ENCODE measurements around the gene SMOC1.

Gene SMOC1

DNA sequence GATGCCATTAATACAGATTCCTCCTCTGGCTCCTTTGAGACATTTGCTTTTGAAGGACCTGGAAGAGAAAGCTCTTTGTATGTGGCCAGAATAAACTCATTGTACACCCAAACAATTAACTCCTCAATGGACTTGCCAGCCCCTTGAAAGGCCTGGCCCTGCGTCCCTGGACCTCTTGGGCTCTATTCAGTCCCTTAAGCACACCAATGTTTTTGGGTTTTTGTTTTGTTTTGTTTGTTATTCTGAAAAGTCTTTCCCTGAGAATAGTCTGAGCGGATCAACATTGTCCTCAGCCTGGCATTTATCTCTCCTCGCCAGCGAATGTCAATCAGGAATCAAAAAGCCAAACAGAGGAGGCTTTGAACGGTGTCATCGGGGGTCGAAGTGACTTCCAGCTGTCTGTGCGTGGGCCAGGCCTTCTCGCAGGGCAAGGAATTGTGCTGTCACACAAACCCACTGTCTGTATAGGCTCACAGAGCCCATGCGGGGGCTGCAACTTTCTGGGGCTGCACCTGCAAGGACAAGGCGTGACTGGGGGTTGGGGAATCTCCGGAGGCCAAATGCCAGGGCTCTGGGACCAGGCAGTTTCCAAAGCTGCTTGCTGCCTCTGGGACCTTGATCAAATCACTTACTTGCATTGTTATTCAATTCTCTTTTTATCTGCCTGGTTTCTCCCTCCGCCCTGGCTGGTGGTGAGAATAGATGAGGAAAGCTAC lies 108.3 kb downstream of the SMOC1 start:
- DNase-seq = no peak

DNA sequence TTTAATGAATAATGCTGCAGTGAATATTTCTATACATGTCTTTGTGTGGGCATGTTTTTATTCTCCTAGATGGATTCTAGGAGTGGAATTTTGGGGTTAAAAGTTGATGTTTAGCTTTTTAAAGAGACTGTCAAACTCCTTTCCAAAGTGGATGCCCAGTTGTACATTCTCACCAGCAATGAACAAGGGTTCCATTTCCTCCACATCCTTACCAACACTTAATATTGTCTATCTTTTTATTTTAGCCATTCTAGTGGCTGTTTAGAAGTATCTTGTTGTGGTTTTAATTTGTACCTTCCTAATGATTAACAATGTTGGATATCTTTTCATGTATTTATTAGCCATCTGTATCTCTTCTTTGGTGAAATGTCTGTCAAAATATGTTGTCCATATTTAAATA lies 109.8 kb downstream of the SMOC1 start:
- DNase-seq = no peak

- DNase-seq = no peak
These were observed 110.4 kb downstream of the SMOC1 start for GRCh38 chr14:69989622-69990021.

DNA sequence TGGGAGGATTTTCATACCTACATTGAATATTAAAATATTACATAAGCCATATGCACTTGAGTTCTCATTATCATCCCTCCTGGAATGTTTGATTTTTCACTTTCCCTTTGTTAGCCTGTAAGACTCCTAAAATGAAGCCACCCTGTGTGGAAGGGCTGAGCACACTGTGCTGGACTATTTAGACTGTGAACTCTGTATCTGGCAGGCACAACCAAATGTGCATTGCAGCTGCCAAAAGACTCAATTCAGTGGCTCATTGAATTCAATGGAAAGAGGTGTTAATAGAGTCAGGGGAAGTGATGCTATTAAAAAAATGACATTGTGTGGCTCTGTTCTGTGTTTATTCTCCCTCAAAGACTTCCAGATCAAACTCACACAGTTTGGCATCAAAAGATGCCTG lies 111.1 kb downstream of the SMOC1 start:
- no peak for DNase-seq

- DNase-seq = no peak
These were observed 112.2 kb downstream of the SMOC1 start for GRCh38 chr14:69991422-69991821.

- no peak for DNase-seq
These were observed 113.3 kb downstream of the SMOC1 start for GRCh38 chr14:69992564-69992963.

DNA sequence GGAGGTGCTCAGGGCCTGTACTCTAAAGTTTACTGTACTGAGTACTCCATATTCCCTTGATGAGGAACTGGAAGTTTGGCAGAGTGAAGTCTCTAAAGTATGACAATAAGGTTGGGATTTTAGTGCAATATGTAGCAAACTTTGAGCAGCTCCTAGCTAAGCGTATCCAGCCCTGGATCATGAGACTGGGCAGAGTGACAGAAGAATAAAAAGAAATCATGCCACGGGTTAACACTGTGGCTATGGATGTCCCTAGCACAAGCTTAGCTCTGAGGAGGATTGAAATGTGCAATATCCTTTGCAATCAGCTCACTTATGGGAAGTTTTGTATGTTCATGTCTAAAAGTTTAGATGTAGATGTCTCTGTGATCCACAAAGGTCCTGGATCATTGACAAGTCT lies 114.1 kb downstream of the SMOC1 start:
- no peak for DNase-seq

- DNase-seq = no peak
These were observed 114.8 kb downstream of the SMOC1 start for GRCh38 chr14:69994002-69994401.

GRCh38 chr14:69996216-69996615 lies 117.0 kb downstream of the SMOC1 start:
- no peak for DNase-seq

DNA sequence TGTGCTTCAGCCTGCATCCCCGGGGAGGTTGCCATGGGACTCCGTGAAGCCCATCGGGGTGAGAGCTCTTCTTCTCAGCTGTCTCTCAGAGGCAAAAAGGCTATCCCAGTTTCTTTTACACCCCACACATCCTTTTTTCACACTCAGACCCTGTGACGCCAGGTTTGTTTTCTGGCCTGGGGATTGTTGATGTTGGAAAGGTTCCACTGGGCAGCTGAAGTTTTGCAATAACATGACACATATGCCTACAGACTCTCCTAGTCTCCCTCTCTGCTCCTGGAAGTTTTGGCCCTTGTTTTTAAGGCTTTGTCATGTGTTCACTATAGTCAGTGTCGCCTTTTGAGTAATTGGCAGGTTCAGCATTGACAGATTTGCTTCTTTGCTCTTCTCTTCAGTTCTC lies 118.6 kb downstream of the SMOC1 start:
- no peak for DNase-seq

GRCh38 chr14:69999261-69999674 lies 120.1 kb downstream of the SMOC1 start:
- no peak for DNase-seq

- DNase-seq = no peak
These were observed 121.4 kb downstream of the SMOC1 start for GRCh38 chr14:70000601-70001000.

- no peak for DNase-seq
These were observed 123.6 kb downstream of the SMOC1 start for GRCh38 chr14:70002589-70003346.

DNA sequence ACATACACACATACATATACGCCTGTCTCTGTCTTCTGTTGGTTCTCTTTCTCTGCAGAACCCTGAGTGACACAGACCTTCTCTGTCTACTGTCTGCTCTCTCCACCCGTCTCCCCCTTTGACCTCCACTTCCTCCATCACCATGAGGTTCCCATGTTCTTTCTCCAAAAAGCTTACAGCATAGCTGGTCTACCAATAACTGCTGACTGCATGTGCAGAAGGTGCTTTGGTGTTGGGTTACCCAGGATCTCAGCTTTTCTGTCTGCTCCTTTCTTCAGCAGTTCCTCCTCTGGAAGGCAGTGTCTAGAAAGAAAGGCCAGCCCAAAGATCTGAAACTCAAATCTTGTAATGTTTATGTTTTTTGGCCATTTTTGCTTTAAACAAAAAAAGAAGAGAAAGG lies 125.6 kb downstream of the SMOC1 start:
- DNase-seq = no peak

GRCh38 chr14:70005281-70005805 lies 126.1 kb downstream of the SMOC1 start:
- DNase-seq = no peak

- DNase-seq = no peak
These were observed 127.5 kb downstream of the SMOC1 start for GRCh38 chr14:70006699-70007098.

DNA sequence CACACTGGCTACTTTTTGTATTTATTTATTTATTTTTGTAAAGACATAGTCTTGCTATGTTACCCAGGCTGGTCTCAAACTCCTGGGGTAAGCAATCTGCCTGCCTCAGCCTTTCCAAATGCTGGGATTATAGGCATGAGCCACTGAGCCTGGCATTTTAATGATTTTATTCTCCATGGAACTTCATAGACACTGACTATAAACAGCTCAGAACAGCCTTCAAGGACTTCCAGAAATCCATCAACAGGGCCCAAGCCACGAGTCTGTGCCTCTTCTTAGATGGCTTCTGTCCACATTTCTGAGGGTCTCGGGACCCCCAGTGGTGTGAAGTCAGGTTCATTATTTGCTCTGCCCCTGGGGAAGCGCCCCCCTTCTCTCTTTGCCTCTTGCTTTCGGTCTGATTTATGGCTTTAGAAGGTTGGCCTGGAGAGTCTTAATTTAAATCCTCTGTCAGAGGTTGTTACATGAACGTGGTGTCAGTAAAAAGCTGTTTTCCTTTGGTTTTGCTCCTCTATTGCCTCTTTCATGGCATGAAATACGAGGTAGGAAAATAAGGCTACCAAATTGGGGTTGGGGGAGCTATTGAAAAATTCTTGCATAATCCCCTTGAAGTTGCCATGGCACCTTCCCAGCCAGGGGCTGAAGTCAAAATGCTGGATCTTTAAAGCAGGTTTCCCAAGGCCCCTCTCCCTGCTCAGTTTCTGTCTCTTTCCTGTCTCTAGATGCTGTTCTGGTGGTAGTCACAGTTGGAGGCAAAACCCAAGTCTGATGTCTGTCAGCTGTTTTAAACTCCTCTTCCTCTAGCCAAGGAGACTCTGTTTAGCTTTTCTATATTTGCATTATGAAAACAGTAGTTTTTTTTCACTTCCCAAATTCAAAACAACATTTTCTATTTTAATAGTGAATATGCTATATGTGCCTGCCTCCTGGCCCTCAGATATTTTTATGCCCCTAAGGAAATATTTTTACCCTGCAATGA lies 129.4 kb downstream of the SMOC1 start:
- no peak for DNase-seq

- DNase-seq = no peak
These were observed 130.7 kb downstream of the SMOC1 start for GRCh38 chr14:70009961-70010360.

DNA sequence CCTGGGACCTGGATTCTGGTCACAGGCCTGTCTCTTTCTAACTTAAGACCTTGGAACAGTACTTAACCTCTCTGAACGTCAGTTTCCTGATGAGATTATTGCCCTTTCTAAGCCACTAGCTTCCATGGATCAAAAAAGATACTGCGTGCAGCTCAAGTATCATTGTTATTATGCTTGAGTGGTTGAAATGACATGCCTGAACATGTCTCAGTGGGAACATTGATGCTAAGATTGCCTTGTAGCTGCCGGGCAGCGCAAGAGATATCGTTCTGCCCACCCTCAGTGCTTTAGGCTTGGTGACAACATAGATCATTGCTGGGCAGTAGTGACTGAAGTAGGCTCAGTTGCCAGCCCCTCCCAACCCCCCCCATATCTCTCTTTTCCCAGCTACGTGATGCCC lies 131.9 kb downstream of the SMOC1 start:
- DNase-seq = no peak

DNA sequence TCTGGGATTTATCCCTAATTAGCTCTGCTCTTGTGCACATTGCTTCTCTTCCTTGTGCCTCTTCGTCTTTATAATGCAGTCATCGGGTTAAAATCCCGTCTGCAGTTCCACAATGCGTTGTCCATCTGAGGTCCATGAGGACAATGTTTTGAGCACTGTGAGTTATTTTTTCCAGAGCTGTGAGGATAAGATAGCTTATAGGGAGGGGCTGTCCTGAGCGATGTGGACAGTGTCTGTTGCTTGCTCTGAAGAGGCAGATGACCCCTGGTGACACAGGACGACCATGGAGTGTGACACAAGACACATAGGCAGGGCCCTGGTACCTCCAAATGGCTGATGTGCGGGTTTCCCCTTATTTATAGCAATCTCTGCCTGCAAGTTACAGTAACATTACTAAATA lies 132.5 kb downstream of the SMOC1 start:
- no peak for DNase-seq

DNA sequence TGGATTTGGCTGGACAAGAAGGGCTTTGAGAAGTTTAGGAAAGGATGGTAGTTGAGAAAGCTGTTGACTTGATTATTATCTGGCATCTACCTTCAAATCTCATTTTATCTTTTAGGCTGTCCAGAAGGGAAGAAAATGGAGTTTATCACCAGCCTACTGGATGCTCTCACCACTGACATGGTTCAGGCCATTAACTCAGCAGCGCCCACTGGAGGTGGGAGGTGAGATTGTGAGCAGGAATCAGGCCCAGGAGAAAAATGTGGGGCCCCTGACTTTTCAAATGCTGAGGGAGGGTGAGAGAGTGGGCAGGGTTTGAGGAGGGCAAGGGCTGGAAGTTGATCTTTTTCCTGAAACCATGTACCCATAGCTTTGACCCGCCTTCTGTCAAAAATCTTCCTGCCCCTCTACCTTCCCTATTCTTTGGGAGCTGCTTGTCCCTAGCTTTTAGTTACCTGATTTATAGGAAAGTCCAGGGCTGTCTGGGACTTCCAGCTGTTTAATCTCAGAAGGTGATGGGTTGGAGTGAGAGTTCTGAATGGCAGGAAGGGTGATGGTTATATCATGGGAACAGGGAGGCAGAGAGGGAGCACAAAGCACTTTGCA lies 134.2 kb downstream of the SMOC1 start:
- no peak for DNase-seq

GRCh38 chr14:70014406-70015095 lies 135.3 kb downstream of the SMOC1 start:
- no peak for DNase-seq
